Measurements from ENCODE around the gene BASP1.
A peak's percentile ranks its signal among the peaks of the same experiment; 100 is the strongest.

Gene BASP1

DNA sequence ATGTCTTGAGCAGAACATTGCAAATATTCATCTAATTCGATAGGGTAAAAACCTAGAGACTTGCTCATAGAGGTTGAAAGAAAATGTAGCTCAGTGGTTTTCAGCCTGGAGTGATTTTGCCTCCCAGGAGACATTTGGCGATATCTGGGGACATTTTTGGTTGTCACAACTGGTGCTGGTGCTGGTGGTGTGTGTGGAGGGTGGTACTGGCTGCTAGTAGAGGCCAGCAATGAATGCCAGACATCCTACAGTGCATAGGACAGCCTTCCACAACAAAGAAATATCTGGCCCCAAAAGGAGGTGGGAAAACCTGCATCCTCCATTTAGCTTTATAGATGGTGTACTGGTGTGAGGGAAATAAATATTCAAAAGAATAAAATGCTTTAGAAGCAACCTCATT, 2.1 kb upstream of the BASP1 start:
- Mint-ChIP-seq H3K27me3 (peaks cover 30% of the 10 kb centered on the region), H3K9me3 (no peaks in the 10 kb centered on the region), H3K4me3 (no peak overlapping the region), H3K27ac (no peak overlapping the region), H3K4me1 (peaks cover 11% of the 10 kb centered on the region), H3K36me3 (no peaks in the 10 kb centered on the region)

DNA sequence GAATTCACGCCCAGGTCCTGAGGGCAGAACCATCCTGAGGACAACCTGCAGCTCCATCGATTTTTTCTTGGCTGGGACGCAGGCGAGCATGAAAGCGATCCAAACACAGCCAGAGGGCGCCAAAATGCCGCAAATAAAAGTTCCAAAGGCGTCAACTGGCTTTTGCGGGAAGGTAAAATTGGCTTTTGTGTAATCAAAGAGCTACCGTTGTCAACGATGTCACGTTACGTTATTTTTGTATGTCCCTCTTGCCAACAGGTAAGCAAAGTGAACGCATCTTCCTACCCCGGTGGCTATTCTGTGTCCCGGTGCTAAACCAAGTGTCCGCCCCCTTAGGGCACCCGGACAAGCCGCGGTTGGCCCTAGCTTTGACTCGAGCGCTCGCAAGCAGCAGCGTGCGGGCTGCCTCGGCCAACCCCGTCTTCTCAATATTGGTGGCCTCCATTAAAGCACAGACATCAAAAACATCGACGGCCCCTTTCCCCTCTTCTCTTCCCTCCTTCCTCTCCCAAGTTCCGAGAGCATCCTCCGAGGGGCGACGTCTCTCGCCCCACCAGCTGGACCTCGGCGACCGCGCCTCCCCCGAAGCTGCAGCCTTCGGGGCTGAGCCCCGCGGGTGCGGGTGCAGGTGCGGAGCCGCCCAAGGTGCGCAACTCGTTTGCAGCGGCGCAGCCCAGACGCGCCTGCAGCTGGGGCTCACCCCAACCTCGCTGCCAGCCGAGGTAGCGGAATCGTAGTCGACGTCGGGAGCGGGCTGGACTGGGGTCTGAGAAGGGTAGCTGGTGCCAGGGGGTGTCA, 1.1 kb upstream of the BASP1 start:
- peaks cover 33% of the 10 kb centered on the region for H3K27me3 Mint-ChIP-seq
- H3K36me3 Mint-ChIP-seq = no peaks in the 10 kb centered on the region
- no peaks in the 10 kb centered on the region for H3K9me3 Mint-ChIP-seq
- peaks cover 11% of the 10 kb centered on the region for H3K4me1 Mint-ChIP-seq
- no peak overlapping the region for H3K27ac Mint-ChIP-seq
- peak overlapping the region; percentile 69 for H3K4me3 Mint-ChIP-seq

DNA sequence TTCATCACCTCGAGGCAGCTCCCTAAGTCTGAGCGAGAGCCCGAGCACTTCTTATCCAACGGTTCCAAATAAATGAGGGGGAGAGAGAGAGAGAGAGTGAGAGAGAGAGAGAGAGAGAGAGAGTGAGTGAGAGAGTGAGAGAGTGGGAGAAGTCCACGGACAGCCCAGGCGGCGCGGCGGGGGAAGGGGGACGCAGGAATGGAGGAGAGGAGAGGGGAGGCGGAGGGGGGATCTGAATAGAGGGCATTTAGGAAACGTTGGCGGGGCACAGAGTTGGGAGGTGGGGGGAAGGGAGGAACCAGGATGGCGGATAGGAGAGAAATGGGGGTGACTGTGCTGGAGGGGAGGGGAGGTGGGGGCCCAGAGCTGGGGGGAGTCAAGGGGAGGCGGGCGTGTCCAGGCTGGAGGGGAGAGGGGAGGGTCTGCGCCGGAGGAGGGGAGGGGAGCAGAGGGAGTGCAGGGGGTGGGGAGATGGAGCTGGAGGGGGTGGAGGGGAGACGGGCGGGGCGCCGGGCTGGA, 398 bp upstream of the BASP1 start:
- H3K27me3 Mint-ChIP-seq = peaks cover 34% of the 10 kb centered on the region
- no peaks in the 10 kb centered on the region for H3K36me3 Mint-ChIP-seq
- peak overlapping the region; percentile 69 for H3K4me3 Mint-ChIP-seq
- no peaks in the 10 kb centered on the region for H3K9me3 Mint-ChIP-seq
- no peak overlapping the region for H3K27ac Mint-ChIP-seq
- H3K4me1 Mint-ChIP-seq = peaks cover 11% of the 10 kb centered on the region

DNA sequence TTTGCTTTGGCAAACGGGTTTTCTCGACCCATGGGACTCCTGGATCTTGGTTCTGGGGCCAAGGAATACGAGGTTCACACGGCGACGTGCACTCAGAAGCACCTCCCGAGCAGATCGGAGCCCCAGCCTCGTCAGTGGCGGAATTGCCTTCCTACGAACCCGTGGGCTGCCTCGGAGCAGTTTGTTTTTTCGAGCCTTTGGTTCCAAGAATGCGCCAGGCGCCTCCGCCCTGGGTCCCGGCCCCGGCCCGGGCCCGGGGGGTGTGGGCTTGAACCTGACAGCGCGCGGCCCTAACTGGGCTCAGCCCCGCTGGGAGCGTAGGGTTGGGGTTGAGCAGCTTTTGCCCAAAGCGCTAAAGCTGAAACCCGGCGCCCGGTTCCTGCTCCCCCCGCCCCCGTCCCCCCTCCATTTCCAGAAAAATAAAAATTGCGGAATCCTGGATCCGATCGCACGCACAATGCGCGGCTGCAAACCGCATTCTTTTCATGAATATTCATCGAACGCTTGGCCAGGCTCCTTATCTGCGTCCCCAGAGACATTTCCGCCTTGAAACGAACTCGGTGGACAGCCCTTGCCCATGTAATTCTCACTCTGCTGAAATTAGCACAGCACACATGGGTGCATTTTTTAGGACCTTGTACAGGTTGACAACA, 1.0 kb downstream of the BASP1 start:
- Mint-ChIP-seq H3K36me3 (no peaks in the 10 kb centered on the region), H3K27ac (no peak overlapping the region), H3K9me3 (no peaks in the 10 kb centered on the region), H3K4me1 (peaks cover 11% of the 10 kb centered on the region), H3K4me3 (peak overlapping the region; percentile 70), H3K27me3 (peaks cover 45% of the 10 kb centered on the region)

DNA sequence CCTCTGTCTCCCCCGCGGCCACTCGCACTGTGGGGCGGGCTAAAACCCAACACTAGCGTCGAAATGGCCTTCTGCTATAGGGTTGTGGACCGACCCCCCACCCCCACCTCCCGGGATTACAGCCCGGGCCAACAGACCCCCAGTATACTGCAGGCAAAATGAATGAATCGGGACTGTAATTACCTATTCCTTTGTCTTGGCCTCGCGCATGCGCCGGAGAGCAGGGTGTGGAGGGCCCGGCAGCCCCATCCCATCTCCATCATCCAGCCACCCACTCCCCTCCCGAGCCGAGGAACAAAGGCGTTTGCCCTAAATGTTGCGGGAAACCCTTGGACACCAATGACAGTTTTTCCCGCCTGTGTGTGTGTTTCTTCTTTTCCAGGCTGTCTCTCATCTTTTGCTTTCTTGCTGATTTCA, 1.6 kb downstream of the BASP1 start:
- H3K9me3 Mint-ChIP-seq = no peaks in the 10 kb centered on the region
- peaks cover 47% of the 10 kb centered on the region for H3K27me3 Mint-ChIP-seq
- H3K4me3 Mint-ChIP-seq = peak overlapping the region; percentile 70
- no peak overlapping the region for H3K27ac Mint-ChIP-seq
- H3K36me3 Mint-ChIP-seq = no peaks in the 10 kb centered on the region
- peaks cover 11% of the 10 kb centered on the region for H3K4me1 Mint-ChIP-seq

DNA sequence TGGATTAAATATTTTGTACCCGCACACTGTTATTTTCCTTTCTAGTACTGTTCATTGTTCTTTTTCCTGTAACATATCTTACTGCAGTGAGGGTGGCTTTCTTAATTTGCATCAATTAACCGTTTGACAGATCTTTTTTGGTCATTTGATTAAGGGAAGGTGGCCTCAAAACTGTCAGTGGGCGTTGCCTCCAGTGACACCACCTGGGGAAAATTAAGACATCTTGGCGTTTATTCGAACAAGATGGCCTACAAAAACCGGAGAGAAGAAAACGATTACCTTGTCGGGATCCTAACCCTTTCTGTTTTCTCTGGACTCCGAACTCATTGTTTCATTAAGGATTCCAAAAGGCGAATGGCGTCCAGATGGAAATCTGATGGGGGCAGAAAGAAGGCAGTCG, 2.0 kb downstream of the BASP1 start:
- H3K27ac Mint-ChIP-seq = no peak overlapping the region
- peaks cover 51% of the 10 kb centered on the region for H3K27me3 Mint-ChIP-seq
- H3K9me3 Mint-ChIP-seq = no peaks in the 10 kb centered on the region
- peak overlapping the region; percentile 28 for H3K4me3 Mint-ChIP-seq
- H3K36me3 Mint-ChIP-seq = no peaks in the 10 kb centered on the region
- H3K4me1 Mint-ChIP-seq = peaks cover 11% of the 10 kb centered on the region

DNA sequence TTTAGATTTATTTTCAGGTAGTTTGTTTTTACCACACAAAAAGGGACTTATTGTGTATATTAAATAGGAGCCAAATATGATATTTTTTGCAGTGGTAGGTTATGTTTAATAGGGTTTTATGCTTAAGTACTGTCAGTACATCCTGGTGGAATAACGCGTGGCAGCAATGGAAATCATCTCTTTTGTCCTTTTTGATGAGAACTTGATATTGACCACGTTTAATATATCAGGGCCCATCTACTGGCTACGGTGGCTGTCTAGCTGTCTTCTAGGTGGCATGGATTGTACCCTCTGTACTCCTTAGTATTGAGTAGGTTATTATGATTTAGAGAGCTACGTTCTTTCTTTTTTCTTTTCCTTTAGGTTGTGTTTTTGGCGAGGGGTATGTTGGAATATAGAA, 2.6 kb downstream of the BASP1 start:
- Mint-ChIP-seq H3K4me3 (no peak overlapping the region), H3K36me3 (no peaks in the 10 kb centered on the region), H3K27ac (no peak overlapping the region), H3K4me1 (peaks cover 11% of the 10 kb centered on the region), H3K9me3 (no peaks in the 10 kb centered on the region), H3K27me3 (peaks cover 51% of the 10 kb centered on the region)

DNA sequence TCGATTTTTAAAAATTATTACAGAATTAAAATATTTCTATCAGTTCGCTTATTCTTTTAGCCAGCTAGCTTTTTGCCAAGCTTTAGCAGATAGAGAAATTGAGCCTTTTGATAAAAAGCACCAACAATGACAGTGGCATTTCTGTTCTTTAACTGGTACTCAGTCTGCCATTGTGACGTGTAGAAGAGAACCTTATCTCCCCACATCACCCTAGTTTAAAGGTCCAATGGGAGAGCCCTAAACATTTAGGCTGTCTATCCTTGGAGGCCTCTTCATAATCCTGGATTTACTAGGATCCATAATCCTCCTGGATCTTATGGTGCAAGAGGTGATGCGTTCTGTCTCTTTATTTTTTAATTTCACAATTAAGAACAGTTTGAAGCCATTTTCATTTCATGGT, 3.0 kb downstream of the BASP1 start:
- Mint-ChIP-seq H3K9me3 (no peaks in the 10 kb centered on the region), H3K27me3 (peaks cover 46% of the 10 kb centered on the region), H3K4me1 (peaks cover 11% of the 10 kb centered on the region), H3K27ac (no peak overlapping the region), H3K4me3 (no peak overlapping the region), H3K36me3 (no peaks in the 10 kb centered on the region)

DNA sequence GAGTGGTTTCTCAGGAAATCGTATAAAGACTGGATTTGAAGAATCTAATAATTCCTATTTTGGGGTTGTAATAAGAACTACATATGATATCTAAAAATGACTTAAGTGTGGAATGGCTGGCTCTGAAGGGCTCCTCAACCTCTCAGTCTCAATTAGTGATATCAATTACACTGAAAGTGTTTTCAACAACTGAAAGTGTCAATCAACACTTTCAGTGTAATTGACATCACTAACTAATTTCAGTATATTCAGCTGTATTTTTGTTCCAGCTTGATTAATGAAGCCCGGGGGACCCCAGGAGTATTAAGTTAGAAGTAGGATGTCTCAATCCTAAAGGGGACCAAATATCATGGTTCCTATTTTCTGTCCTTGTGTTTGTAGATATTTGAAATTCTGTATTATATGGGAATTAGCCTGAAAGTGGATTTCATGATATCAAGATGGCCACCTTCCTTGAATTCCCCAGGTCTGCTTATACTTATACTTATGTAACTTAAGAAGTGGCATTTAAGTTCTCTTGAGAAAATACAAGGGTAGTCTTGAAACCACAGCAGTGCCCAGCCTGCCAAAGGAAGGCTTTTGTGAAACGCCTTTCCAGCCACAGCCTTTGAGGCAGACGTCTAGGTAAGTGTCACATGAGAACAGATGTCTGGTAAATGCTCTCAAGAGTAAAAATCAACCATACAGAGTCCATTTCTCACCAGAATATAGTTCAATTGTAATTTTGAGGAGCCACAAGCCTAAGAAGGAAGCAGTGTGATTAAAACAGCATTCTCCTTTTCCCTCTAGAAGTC, 4.6 kb downstream of the BASP1 start:
- H3K36me3 Mint-ChIP-seq = no peaks in the 10 kb centered on the region
- no peak overlapping the region for H3K27ac Mint-ChIP-seq
- H3K27me3 Mint-ChIP-seq = peaks cover 39% of the 10 kb centered on the region
- no peak overlapping the region for H3K4me3 Mint-ChIP-seq
- peaks cover 7% of the 10 kb centered on the region for H3K4me1 Mint-ChIP-seq
- no peaks in the 10 kb centered on the region for H3K9me3 Mint-ChIP-seq

DNA sequence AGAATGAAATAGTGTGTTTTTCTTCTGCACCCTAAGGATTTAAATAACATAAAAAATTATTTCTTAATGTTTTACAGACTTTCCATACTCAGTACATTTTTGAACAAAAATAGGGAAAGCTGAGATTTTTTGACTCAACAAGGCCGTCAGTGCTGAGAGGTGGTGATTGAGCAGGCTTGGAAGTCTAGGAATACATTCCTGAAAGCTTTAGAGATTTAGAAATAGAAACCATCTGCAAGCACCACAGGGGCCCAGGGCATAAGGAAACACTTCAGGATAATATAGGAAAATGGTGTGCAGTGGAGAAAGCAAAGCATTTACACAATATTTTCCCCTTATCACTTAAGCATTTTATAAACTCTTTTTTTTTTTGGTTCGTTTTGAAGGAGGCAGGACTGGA, 5.2 kb downstream of the BASP1 start:
- Mint-ChIP-seq H3K27me3 (peaks cover 39% of the 10 kb centered on the region), H3K4me3 (no peak overlapping the region)

DNA sequence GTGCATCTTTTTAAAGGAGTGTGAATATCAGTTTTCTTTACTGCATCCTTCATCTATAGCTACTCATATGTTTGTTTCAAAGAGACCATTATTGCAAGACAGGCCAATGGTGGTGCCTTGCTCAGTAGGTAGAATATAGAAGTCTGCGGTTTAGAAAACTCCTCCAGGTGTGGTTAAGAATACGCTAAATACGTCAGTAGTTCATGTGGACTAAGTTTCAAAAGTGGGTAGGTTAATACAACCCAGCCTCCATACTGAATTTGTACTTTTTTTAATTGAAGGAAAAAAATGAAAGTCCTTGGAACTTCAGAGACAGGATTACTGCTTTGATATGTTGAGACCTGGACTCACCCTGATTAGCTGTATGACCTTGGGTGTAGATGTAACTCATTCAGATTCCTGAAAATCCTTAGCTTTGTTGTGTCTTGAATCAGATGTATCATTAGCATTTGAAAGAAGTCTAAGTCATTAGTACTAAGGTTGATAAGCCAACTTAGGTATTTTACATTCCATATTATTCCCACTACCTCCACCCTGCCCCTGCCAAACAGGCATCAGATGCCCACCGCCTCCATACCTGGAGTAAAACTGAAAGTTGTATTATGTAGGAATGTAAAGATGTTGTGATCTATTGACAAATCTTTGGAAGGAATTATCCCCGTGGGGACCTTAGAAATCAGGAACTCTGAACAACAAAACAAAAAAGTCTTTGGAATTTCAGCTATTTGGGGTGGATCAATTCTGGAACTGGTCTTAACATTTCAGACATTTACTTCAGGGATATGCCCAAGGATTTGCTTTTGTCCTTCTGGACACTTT, 6.1 kb downstream of the BASP1 start:
- no peak overlapping the region for H3K4me3 Mint-ChIP-seq
- peaks cover 7% of the 10 kb centered on the region for H3K4me1 Mint-ChIP-seq
- H3K9me3 Mint-ChIP-seq = no peaks in the 10 kb centered on the region
- H3K27ac Mint-ChIP-seq = no peak overlapping the region
- H3K36me3 Mint-ChIP-seq = no peaks in the 10 kb centered on the region
- peaks cover 39% of the 10 kb centered on the region for H3K27me3 Mint-ChIP-seq

More for the DNA sequence above, 5.2 kb downstream of the BASP1 start:
- H3K27ac Mint-ChIP-seq = no peak overlapping the region
- peaks cover 7% of the 10 kb centered on the region for H3K4me1 Mint-ChIP-seq
- H3K9me3 Mint-ChIP-seq = no peaks in the 10 kb centered on the region
- H3K36me3 Mint-ChIP-seq = no peaks in the 10 kb centered on the region

DNA sequence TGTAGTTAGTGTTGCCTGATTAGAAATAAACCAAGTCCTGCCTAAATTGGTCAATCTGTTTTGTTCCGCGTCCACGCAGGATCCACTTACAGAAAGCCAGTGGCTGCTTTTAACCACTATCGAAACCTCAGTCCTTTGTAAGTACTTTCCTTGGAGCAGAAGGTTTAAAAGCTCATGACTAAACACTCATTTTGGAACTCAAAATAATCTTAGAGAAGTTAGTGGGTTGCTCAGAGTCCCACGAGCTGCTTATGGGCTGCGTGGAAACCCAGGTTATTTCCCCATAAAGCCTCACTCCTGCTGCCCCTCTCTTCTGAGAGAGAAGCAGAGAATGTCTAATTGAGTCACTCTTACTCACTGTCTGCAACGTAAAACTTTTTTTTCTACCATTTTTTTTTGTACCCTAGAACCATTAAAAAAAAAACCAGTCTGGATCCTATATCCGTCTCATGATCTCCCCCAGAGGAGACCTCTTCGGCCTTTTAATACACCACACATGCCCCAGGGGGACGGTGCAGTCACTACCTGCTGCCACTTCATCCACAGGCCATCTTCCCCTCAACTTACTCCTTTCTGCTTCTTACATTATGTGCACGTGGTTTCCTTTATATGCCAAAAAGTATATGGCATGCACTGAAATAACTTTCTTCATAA, 7.6 kb downstream of the BASP1 start:
- no peaks in the 10 kb centered on the region for H3K4me1 Mint-ChIP-seq
- peaks cover 25% of the 10 kb centered on the region for H3K27me3 Mint-ChIP-seq
- H3K4me3 Mint-ChIP-seq = no peak overlapping the region
- no peaks in the 10 kb centered on the region for H3K36me3 Mint-ChIP-seq
- H3K9me3 Mint-ChIP-seq = no peaks in the 10 kb centered on the region
- no peak overlapping the region for H3K27ac Mint-ChIP-seq

DNA sequence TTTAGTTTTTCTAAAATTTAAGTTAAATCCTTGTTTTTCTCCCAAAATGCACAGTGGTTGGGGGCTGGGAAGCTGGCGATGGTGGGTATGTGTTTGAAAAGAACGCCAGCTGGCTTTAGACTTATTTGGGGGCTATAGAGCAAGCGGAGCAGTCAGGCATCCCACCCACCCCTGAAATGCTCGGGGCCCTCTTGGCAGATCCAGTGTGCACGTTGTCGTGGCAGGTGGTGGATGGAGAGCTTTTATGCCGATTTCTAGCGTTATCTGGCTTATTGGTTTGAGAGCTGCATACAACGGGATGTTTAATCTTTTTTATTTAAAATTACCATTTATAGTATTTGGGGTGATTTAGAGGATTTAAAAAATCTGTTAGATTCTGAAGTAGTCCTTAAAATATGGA, 8.1 kb downstream of the BASP1 start:
- Mint-ChIP-seq H3K27ac (no peak overlapping the region), H3K27me3 (peaks cover 22% of the 10 kb centered on the region), H3K4me1 (no peaks in the 10 kb centered on the region), H3K9me3 (no peaks in the 10 kb centered on the region), H3K4me3 (no peak overlapping the region), H3K36me3 (no peaks in the 10 kb centered on the region)

DNA sequence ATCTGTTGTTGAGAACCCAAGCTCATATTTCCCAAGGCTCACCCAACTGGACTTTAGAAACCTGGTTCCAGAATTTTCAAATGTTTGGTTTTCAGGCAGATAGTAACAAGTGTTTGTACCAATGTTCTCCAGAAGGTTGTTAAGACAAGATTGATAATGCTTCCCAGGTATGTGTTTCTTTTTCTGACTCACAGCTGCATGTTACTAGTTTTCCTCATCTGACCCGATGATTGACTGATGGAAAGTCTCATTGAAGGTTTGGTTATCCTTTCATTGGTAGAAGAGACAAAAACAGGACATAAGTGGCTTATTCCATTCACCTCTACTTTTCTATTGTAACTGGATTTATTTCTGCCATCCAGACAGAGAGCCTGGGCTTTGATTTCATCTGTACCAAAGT, 10.4 kb downstream of the BASP1 start:
- peaks cover 11% of the 10 kb centered on the region for H3K27me3 Mint-ChIP-seq
- H3K4me1 Mint-ChIP-seq = no peaks in the 10 kb centered on the region
- H3K36me3 Mint-ChIP-seq = no peaks in the 10 kb centered on the region
- H3K27ac Mint-ChIP-seq = no peak overlapping the region
- H3K9me3 Mint-ChIP-seq = no peaks in the 10 kb centered on the region
- no peak overlapping the region for H3K4me3 Mint-ChIP-seq
